OCI-LY1 (cell line): ENCODE results near the gene HNRNPA2B1.
"Not testable (repeated sequence)": the region's sequence is repeated elsewhere in the genome, so short reads cannot be mapped to it uniquely, and the experiment has no call there.

ENCODE experiments used
- H2AFZ ChIP-seq: fragments of 200-600 bp; sonication (generic), shearing (Covaris generic); 2 replicates; pipeline ENCODE4 v1.6.0; 2014; ENCODE audit warnings: antibody characterized with exemption, mild to moderate bottlenecking, low read length
- H3F3A ChIP-seq: fragments of 200-600 bp; sonication (generic), shearing (Covaris generic); 2 replicates; pipeline ENCODE4 v1.6.0; 2014; ENCODE audit warnings: mild to moderate bottlenecking, antibody characterized with exemption, low read length, moderate library complexity; ENCODE audit not compliant: insufficient read depth
- H3K27ac ChIP-seq: fragments of 200-600 bp; sonication (generic); 2 replicates; pipeline ENCODE4 v1.5.1; 2014; ENCODE audit warnings: low read length, mixed run types, mild to moderate bottlenecking, low read depth; ENCODE audit not compliant: poor library complexity, severe bottlenecking
- H3K27me3 ChIP-seq: fragments of 200-600 bp; sonication (generic); 2 replicates; pipeline ENCODE4 v1.6.0; 2014; ENCODE audit warnings: antibody characterized with exemption, mild to moderate bottlenecking, low read length, moderate library complexity; ENCODE audit not compliant: insufficient read depth
- H3K36me3 ChIP-seq: fragments of 200-600 bp; sonication (generic); 2 replicates; pipeline ENCODE4 v1.6.1; 2014; ENCODE audit warnings: mild to moderate bottlenecking, antibody characterized with exemption, low read length, moderate library complexity, mixed read lengths; ENCODE audit not compliant: insufficient read depth
- H3K4me1 ChIP-seq: fragments of 200-600 bp; sonication (generic); 2 replicates; pipeline ENCODE4 v1.5.1; 2014; ENCODE audit warnings: mild to moderate bottlenecking, low read length, moderate library complexity; ENCODE audit not compliant: insufficient read depth, severe bottlenecking
- H3K4me2 ChIP-seq: fragments of 200-600 bp; sonication (generic), shearing (Covaris generic); 2 replicates; pipeline ENCODE4 v1.6.1; 2014; ENCODE audit warnings: low read length
- H3K4me3 ChIP-seq: fragments of 200-600 bp; sonication (generic); 2 replicates; pipeline ENCODE4 v1.5.1; 2014; ENCODE audit warnings: low read length, low read depth, mild to moderate bottlenecking, mixed read lengths; ENCODE audit not compliant: poor library complexity, severe bottlenecking
- H3K79me2 ChIP-seq: fragments of 200-600 bp; shearing (Covaris generic); 2 replicates; pipeline ENCODE4 v1.6.1; 2016; ENCODE audit warnings: mixed run types, low read length, mixed read lengths; ENCODE audit not compliant: insufficient read depth
- H3K9ac ChIP-seq: fragments of 200-600 bp; sonication (generic), shearing (Covaris generic); 2 replicates; pipeline ENCODE4 v1.6.1; 2014; ENCODE audit warnings: mild to moderate bottlenecking, low read length, mixed read lengths
- H3K9me2 ChIP-seq: fragments of 200-600 bp; sonication (generic), shearing (Covaris generic); 2 replicates; pipeline ENCODE4 v1.6.1; 2014; ENCODE audit warnings: low read depth, mild to moderate bottlenecking, low read length, mixed read lengths
- H3K9me3 ChIP-seq: fragments of 200-600 bp; shearing (Covaris generic); 2 replicates; pipeline ENCODE4 v1.6.1; 2014; ENCODE audit warnings: low read length, mixed read lengths
- H4K20me1 ChIP-seq: fragments of 200-600 bp; sonication (generic), shearing (Covaris generic); 2 replicates; pipeline ENCODE4 v1.6.0; 2016; ENCODE audit warnings: mild to moderate bottlenecking, low read length; ENCODE audit not compliant: insufficient read depth
- CTCF ChIP-seq: fragments of 200-600 bp; sonication (generic), shearing (Covaris generic); IDR thresholded peaks from 2 replicates; pipeline ENCODE4 v1.5.1; 2017; ENCODE audit warnings: mild to moderate bottlenecking, antibody characterized with exemption, low read length, moderate library complexity, mixed read lengths
- EZH2 ChIP-seq: fragments of 200-600 bp; sonication (generic), shearing (Covaris generic); IDR thresholded peaks from 2 replicates; pipeline ENCODE4 v1.8.0; 2017; ENCODE audit warnings: borderline replicate concordance, mixed run types, mild to moderate bottlenecking, antibody characterized with exemption, low read length, moderate library complexity, mixed read lengths

Gene HNRNPA2B1

GRCh38 chr7:26195182-26195581 is 5.4 kb downstream of the HNRNPA2B1 start:
- Histone ChIP-seq H3K4me1 (peaks cover 75% of the 10 kb centered on the region), H3K9ac (no peak overlapping the region), H3K4me3 (no peak overlapping the region), H3K9me2 (no peaks in the 10 kb centered on the region), H3K79me2 (peaks cover 59% of the 10 kb centered on the region), H3K27ac (no peak overlapping the region), H4K20me1 (peaks cover 11% of the 10 kb centered on the region), H3K4me2 (0 out of 2 replicates have a peak overlapping the region, but pooled peaks have one; percentile 4), H2AFZ (no peak overlapping the region), H3F3A (peaks cover 65% of the 10 kb centered on the region), H3K36me3 (peaks cover 99% of the 10 kb centered on the region), H3K9me3 (no peaks in the 10 kb centered on the region), H3K27me3 (no peaks in the 10 kb centered on the region)
- TF ChIP-seq CTCF (no peak), EZH2 (no peak)

- H3K4me1 ChIP-seq = peaks cover 77% of the 10 kb centered on the region
- H3K9me2 ChIP-seq, H3K4me3 ChIP-seq, H3K9ac ChIP-seq, H3K27me3 ChIP-seq, H2AFZ ChIP-seq, H3K4me2 ChIP-seq, H3K9me3 ChIP-seq: not testable (repeated sequence)
- H3K36me3 ChIP-seq = peaks cover 99% of the 10 kb centered on the region
- H3K79me2 ChIP-seq = peaks cover 55% of the 10 kb centered on the region
- H3F3A ChIP-seq = peaks cover 69% of the 10 kb centered on the region
- H4K20me1 ChIP-seq = peaks cover 11% of the 10 kb centered on the region
- H3K27ac ChIP-seq = peak overlapping the region; percentile 2
Observed at GRCh38 chr7:26194764-26195163, 5.8 kb downstream of the HNRNPA2B1 start.

- Histone ChIP-seq H3K9me2 (no peaks in the 10 kb centered on the region), H2AFZ (no peak overlapping the region), H3K9me3 (no peaks in the 10 kb centered on the region), H3K4me1 (peaks cover 88% of the 10 kb centered on the region), H3K27me3 (no peaks in the 10 kb centered on the region), H3F3A (peaks cover 76% of the 10 kb centered on the region), H3K4me3 (no peak overlapping the region), H4K20me1 (peaks cover 11% of the 10 kb centered on the region), H3K9ac (no peak overlapping the region), H3K79me2 (peaks cover 43% of the 10 kb centered on the region), H3K4me2 (no peak overlapping the region), H3K27ac (no peak overlapping the region), H3K36me3 (peaks cover 99% of the 10 kb centered on the region)
- TF ChIP-seq CTCF (no peak), EZH2 (no peak)
Observed at GRCh38 chr7:26193432-26194207, 6.9 kb downstream of the HNRNPA2B1 start.
